Endothelial cell of umbilical vein (primary cell): ENCODE data around the gene KMT5B. TPM values are rescaled to one million over a fixed set of nuclear protein-coding genes. Genes with fewer than 3 reads are reported as not detected.

Experiments used
- BruUV-seq: library from RNA; stranded (reverse); fragments of 400-500 nt; replicated peaks from 2 replicates; lab custom pipeline; 2021; lab: Mats Ljungman, UMichigan
- CTCF ChIA-PET: fragments of 300-600, 350-600 bp; sonication (Branson Sonifier 250); formaldehyde crosslinking; loops from one replicate; lab custom pipeline; 2021; ENCODE audit warnings: antibody characterized with exemption, inconsistent platforms; lab: Charles Lee
- POLR2A ChIA-PET: fragments of 300-600, 350-600 bp; sonication (Branson Sonifier 250); formaldehyde crosslinking; loops from one replicate; lab custom pipeline; 2021; ENCODE audit warnings: antibody characterized with exemption, inconsistent platforms; lab: Charles Lee
- DNase-seq: peaks from one replicate; pipeline ENCODE4 v3.0.0-alpha.2; 2011; ENCODE audit warnings: low read depth, low spot score
- FAIRE-seq: peaks from 2 replicates; lab custom pipeline; 2011; peaks lifted over from hg19 to GRCh38; lab: Jason Lieb, UNC
- H2AFZ ChIP-seq: 2 replicates; pipeline ENCODE4 v1.6.0; 2012; ENCODE audit warnings: low read depth, low read length, control low read depth, inconsistent platforms
- H3K27ac ChIP-seq: 2 replicates; pipeline ENCODE4 v1.5.1; 2011; ENCODE audit warnings: low read depth, mild to moderate bottlenecking, control low read depth, low read length, moderate library complexity; ENCODE audit not compliant: insufficient read depth
- H3K27me3 ChIP-seq, 2 experiments: 2 replicates each; pipeline versions ENCODE4 v1.6.0 to v1.6.1; 2011; ENCODE audit warnings: low read length in 2 of 2, mixed read lengths in 1 of 2; ENCODE audit not compliant: control insufficient read depth in 2 of 2, insufficient read depth in 2 of 2
- H3K36me3 ChIP-seq, 2 experiments: 2 replicates in 1 of 2; 3 replicates in 1 of 2; pipeline ENCODE4 v1.5.1; 2011; ENCODE audit warnings: low read length in 2 of 2, mild to moderate bottlenecking in 1 of 2, moderate library complexity in 1 of 2; ENCODE audit not compliant: control insufficient read depth in 2 of 2, insufficient read depth in 2 of 2; ENCODE audit errors: extremely low read depth in 1 of 2
- H3K4me1 ChIP-seq: 3 replicates; pipeline ENCODE4 v1.5.1; 2011; ENCODE audit warnings: mild to moderate bottlenecking, low read length; ENCODE audit not compliant: control insufficient read depth, insufficient read depth; ENCODE audit errors: extremely low read depth
- H3K4me2 ChIP-seq: 2 replicates; pipeline ENCODE4 v1.6.1; 2011; ENCODE audit warnings: low read length, control low read depth, mixed read lengths; ENCODE audit not compliant: insufficient read depth
- H3K4me3 ChIP-seq, 3 experiments: fragments of 200-600 bp in 1 of 3; sonication (generic), shearing (Covaris generic) in 1 of 3; replicated peaks in 1 of 3; 2 replicates each; pipeline ENCODE4 v1.5.1; 2011 to 2016; ENCODE audit warnings: control low read depth in 3 of 3, low read length in 3 of 3, mild to moderate bottlenecking in 2 of 3, inconsistent platforms in 1 of 3, low read depth in 1 of 3, moderate library complexity in 1 of 3; ENCODE audit not compliant: insufficient read depth in 1 of 3
- H3K79me2 ChIP-seq: 2 replicates; pipeline ENCODE4 v1.6.0; 2012; ENCODE audit warnings: low read length, inconsistent platforms; ENCODE audit not compliant: control insufficient read depth, insufficient read depth
- H3K9ac ChIP-seq: replicated peaks from 2 replicates; pipeline ENCODE3; 2011; ENCODE audit warnings: low read length, control low read depth; ENCODE audit not compliant: insufficient read depth; ENCODE audit errors: extremely low read depth
- H3K9me1 ChIP-seq: replicated peaks from 3 replicates; pipeline ENCODE4 v1.6.0; 2011; ENCODE audit warnings: mild to moderate bottlenecking, low read length; ENCODE audit not compliant: control insufficient read depth, insufficient read depth; ENCODE audit errors: extremely low read depth
- H3K9me3 ChIP-seq: replicated peaks from 2 replicates; pipeline ENCODE4 v1.5.1; 2012; ENCODE audit warnings: low read length, inconsistent platforms; ENCODE audit not compliant: control insufficient read depth, insufficient read depth
- H4K20me1 ChIP-seq: replicated peaks from 2 replicates; pipeline ENCODE3; 2011; ENCODE audit warnings: mild to moderate bottlenecking, low read length; ENCODE audit not compliant: control insufficient read depth, insufficient read depth; ENCODE audit errors: extremely low read depth
- EZH2 ChIP-seq: IDR thresholded peaks from 2 replicates; pipeline ENCODE4 v1.6.1; 2012; ENCODE audit warnings: borderline replicate concordance, low read depth, mild to moderate bottlenecking, moderate library complexity, low read length, inconsistent platforms; ENCODE audit not compliant: severe bottlenecking
- FOS ChIP-seq: IDR thresholded peaks from 2 replicates; pipeline ENCODE4 v1.6.1; 2011; ENCODE audit warnings: mild to moderate bottlenecking, low read length, moderate library complexity, borderline replicate concordance; ENCODE audit not compliant: insufficient read depth
- GATA2 ChIP-seq: IDR thresholded peaks from 2 replicates; pipeline ENCODE4 v1.7.0; 2011; ENCODE audit warnings: low read depth, mild to moderate bottlenecking, moderate library complexity, mixed read lengths, low read length; ENCODE audit not compliant: insufficient read length, insufficient read depth
- MYC ChIP-seq: IDR thresholded peaks from one replicate; pipeline ENCODE4 v1.6.1; 2011; ENCODE audit warnings: mild to moderate bottlenecking, low read depth, low read length
- POLR2A ChIP-seq: IDR thresholded peaks from 2 replicates; pipeline ENCODE4 v1.6.1; 2012; ENCODE audit warnings: low read depth, mild to moderate bottlenecking, control low read depth, low read length
- POLR2AphosphoS5 ChIP-seq: IDR thresholded peaks from 2 replicates; pipeline ENCODE4 v1.6.1; 2012; ENCODE audit warnings: low read depth, mild to moderate bottlenecking, control low read depth, low read length, moderate library complexity; ENCODE audit not compliant: insufficient read depth
- dilution Hi-C: fragments of 300-500 bp; cut with MboI; formaldehyde crosslinking; loops from one replicate; pipeline ENCODE4 v1.15.0; 2019; ENCODE audit warnings: low sequenced_read_pairs; ENCODE audit not compliant: extremely low pct_ligation_motif_present
- intact Hi-C: fragments of 100-400 bp; cut with micrococcal nuclease; formaldehyde crosslinking; loops from one replicate; pipeline ENCODE4 v1.10.0; 2022
- polyA plus RNA-seq, 4 experiments: library from polyadenylated mRNA; depleted of rRNA in 3 of 4; stranded (reverse) in 3 of 4; unstranded in 1 of 4; fragments of >200 nt; gene quantifications; 2 replicates each; pipeline versions ENCODE4 v1.2.1 to v1.2.3, GENCODE V29; 2011 to 2012; ENCODE audit warnings: missing spikeins in 1 of 4
- total RNA-seq: library from RNA; stranded (reverse); gene quantifications from 2 replicates; pipeline ENCODE4 v1.2.3, GENCODE V29; 2021
- TF ChIP-seq, protein P1 (sequence below), 2 donors: IDR thresholded peaks; 1 replicate in 1 of 2; 2 replicates in 1 of 2; pipeline ENCODE4 v1.5.1; 2011; ENCODE audit warnings: low read length in 2 of 2, mild to moderate bottlenecking in 2 of 2, moderate library complexity in 2 of 2, control low read depth in 1 of 2, inconsistent platforms in 1 of 2, low read depth in 1 of 2; ENCODE audit not compliant: insufficient read depth in 1 of 2; ENCODE audit errors: extremely low read depth in 1 of 2
- TF ChIP-seq, protein P2 (sequence below): IDR thresholded peaks from 2 replicates; pipeline ENCODE4 v1.6.1; 2011; ENCODE audit not compliant: insufficient read depth, insufficient read length

KMT5B gene
- total and polyA plus RNA-seq, 2 donors (not counting 3 experiments of a cell fraction or from before 2014, with no cell fraction given) = 10.1 to 36.3 TPM

DNA sequence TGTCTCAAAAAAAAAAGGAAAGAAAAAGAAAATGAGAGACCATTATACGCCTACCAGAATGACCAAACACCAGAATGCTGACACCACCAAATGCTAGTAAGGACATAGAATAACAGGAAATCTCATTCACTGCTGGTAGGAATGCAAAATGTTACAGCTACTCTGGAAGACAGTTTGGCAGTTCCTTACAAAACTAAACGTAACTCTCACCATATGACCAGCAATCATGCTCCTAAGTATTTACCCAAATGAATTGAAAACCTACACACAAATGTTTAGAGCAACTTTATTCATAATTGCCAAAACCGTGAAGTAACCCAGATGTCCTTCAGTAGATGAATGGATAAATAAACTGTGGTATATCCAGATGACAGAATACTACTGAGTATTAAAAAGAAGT lies 99.1 kb downstream of the KMT5B start:
- BruUV-seq = no TSS peak
- Histone ChIP-seq H3K79me2 (peaks cover 10% of the 10 kb centered on the region), H3K4me2 (no peak overlapping the region), H2AFZ (no peak overlapping the region), H3K4me1 (no peaks in the 10 kb centered on the region), H3K36me3 (no peaks in the 10 kb centered on the region), H3K9ac (no peak overlapping the region), H3K9me1 (no peaks in the 10 kb centered on the region), H4K20me1 (no peaks in the 10 kb centered on the region), H3K9me3 (no peaks in the 10 kb centered on the region), H3K27me3 (no peaks in the 10 kb centered on the region), H3K27ac (no peak overlapping the region), H3K4me3 (no peak overlapping the region)
- intact Hi-C loops = no loop called here
- ChIA-PET CTCF (no interaction called here), POLR2A (no interaction called here)
- FAIRE-seq (peak; percentile 56), DNase-seq (peak; percentile 60)
- TF ChIP-seq, protein P1, sequence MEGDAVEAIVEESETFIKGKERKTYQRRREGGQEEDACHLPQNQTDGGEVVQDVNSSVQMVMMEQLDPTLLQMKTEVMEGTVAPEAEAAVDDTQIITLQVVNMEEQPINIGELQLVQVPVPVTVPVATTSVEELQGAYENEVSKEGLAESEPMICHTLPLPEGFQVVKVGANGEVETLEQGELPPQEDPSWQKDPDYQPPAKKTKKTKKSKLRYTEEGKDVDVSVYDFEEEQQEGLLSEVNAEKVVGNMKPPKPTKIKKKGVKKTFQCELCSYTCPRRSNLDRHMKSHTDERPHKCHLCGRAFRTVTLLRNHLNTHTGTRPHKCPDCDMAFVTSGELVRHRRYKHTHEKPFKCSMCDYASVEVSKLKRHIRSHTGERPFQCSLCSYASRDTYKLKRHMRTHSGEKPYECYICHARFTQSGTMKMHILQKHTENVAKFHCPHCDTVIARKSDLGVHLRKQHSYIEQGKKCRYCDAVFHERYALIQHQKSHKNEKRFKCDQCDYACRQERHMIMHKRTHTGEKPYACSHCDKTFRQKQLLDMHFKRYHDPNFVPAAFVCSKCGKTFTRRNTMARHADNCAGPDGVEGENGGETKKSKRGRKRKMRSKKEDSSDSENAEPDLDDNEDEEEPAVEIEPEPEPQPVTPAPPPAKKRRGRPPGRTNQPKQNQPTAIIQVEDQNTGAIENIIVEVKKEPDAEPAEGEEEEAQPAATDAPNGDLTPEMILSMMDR (IDR thresholded peaks at IDR 0.05; ENCODE audit: extremely low read depth in 1 of 2, insufficient read depth in 1 of 2, low read depth in 1 of 2, low read length in 2 of 2) = peak in 1 of 2 donors; percentile 9
- TF ChIP-seq FOS = no peak
- dilution Hi-C loops = no loop called here

DNA sequence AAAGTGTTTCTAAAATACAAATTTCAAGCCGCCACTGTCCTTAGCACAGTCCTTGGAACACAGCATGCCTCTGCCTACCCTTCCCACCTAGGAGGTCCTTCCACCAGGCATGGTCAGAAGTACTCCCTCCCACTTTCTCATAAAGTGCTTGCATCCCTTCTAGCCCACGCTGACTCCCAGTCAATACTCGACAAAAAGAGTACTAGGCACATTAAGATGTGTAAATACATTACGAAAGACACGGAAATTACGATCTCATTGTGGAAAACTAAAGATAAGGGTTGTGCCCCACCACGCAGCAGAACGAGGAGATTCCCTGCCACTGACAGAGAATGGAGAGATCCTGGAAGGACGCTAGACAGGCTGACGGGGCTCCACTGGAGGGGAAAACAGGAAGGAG lies 105.4 kb downstream of the KMT5B start:
- Histone ChIP-seq H3K27me3 (no peaks in the 10 kb centered on the region), H3K27ac (no peak overlapping the region), H3K4me1 (no peaks in the 10 kb centered on the region), H2AFZ (no peak overlapping the region), H3K9ac (no peak overlapping the region), H4K20me1 (no peaks in the 10 kb centered on the region), H3K4me2 (no peak overlapping the region), H3K9me1 (no peaks in the 10 kb centered on the region), H3K79me2 (no peaks in the 10 kb centered on the region), H3K4me3 (no peak overlapping the region), H3K36me3 (no peaks in the 10 kb centered on the region), H3K9me3 (no peaks in the 10 kb centered on the region)
- no TSS peak for BruUV-seq
- DNase-seq (no peak), FAIRE-seq (no peak)
- intact Hi-C loops (no loop called here), dilution Hi-C loops (no loop called here)
- TF ChIP-seq MYC (no peak), EZH2 (no peak), POLR2AphosphoS5 (no peak), POLR2A (no peak), GATA2 (no peak)
- TF ChIP-seq, protein P2, sequence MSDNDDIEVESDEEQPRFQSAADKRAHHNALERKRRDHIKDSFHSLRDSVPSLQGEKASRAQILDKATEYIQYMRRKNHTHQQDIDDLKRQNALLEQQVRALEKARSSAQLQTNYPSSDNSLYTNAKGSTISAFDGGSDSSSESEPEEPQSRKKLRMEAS = no peak
- ChIA-PET POLR2A (no interaction called here), CTCF (interaction anchor here (1.7 kb wide), 1 partner anchor 10 kb away, joined by 6 read pairs; no protein-coding TSS in a partner anchor)
